Measurements from ENCODE around the gene HIRIP3.

GRCh38 chr16:30023586-30023985, 28.2 kb upstream of the HIRIP3 start:
- TF ChIP-seq, protein P1, sequence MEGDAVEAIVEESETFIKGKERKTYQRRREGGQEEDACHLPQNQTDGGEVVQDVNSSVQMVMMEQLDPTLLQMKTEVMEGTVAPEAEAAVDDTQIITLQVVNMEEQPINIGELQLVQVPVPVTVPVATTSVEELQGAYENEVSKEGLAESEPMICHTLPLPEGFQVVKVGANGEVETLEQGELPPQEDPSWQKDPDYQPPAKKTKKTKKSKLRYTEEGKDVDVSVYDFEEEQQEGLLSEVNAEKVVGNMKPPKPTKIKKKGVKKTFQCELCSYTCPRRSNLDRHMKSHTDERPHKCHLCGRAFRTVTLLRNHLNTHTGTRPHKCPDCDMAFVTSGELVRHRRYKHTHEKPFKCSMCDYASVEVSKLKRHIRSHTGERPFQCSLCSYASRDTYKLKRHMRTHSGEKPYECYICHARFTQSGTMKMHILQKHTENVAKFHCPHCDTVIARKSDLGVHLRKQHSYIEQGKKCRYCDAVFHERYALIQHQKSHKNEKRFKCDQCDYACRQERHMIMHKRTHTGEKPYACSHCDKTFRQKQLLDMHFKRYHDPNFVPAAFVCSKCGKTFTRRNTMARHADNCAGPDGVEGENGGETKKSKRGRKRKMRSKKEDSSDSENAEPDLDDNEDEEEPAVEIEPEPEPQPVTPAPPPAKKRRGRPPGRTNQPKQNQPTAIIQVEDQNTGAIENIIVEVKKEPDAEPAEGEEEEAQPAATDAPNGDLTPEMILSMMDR (IDR thresholded peaks at IDR 0.05; ENCODE audit: extremely low read depth in 1 of 2, insufficient read depth in 1 of 2, low read depth in 1 of 2, low read length in 2 of 2), result no peak
- TF ChIP-seq MAX (IDR thresholded peaks at IDR 0.05; ENCODE audit: insufficient read depth, insufficient read length), result no peak
- TF ChIP-seq POLR2AphosphoS5 (IDR thresholded peaks at IDR 0.05; ENCODE audit: insufficient read depth, low read depth, low read length), result no peak
- TF ChIP-seq EZH2 (IDR thresholded peaks at IDR 0.05; ENCODE audit: borderline replicate concordance, low read depth, low read length, severe bottlenecking), result no peak
- TF ChIP-seq POLR2A (IDR thresholded peaks at IDR 0.05; ENCODE audit: low read depth, low read length), result no peak
- no peak for TF ChIP-seq MYC (IDR thresholded peaks at IDR 0.05; ENCODE audit: low read depth, low read length)
- no peak for TF ChIP-seq JUN (IDR thresholded peaks at IDR 0.05; ENCODE audit: borderline replicate concordance, insufficient read depth, insufficient read length, low read depth)
- no peak for TF ChIP-seq FOS (IDR thresholded peaks at IDR 0.05; ENCODE audit: borderline replicate concordance, insufficient read depth, low read length)
